Activated naive CD8-positive, alpha-beta T cell treated with anti-CD3 and anti-CD28 coated beads, Interleukin-2, amount 10 ng/mL, durations not matched to agents 7 days and 5 days (primary cell): ENCODE measurements around the gene OSBPL3. TPM values are rescaled to one million over a fixed set of nuclear protein-coding genes. Genes with fewer than 3 reads are reported as not detected.

Source experiments
- ATAC-seq: fragments of 150-1000 bp; cut with Tn5 transposase; one replicate; pipeline ENCODE4 v1.10.0; 2021; ENCODE audit warnings: low read depth, moderate library complexity
- POLR2A ChIA-PET: fragments of 350-600 bp; sonication (Branson Sonifier 250); formaldehyde crosslinking; loops from one replicate; lab custom pipeline; 2021; ENCODE audit warnings: antibody characterized with exemption; lab: Charles Lee
- DNase-seq: peaks from one replicate; pipeline ENCODE4 v3.0.0; 2021
- H3K27ac Mint-ChIP-seq: one replicate; pipeline ENCODE4 v1.8.0; 2022; ENCODE audit warnings: mild to moderate bottlenecking, mixed read lengths
- H3K27me3 Mint-ChIP-seq: one replicate; pipeline ENCODE4 v1.8.0; 2022; ENCODE audit warnings: mild to moderate bottlenecking, moderate library complexity, mixed read lengths
- H3K36me3 Mint-ChIP-seq: one replicate; pipeline ENCODE4 v1.8.0; 2021; ENCODE audit warnings: mild to moderate bottlenecking, mixed read lengths
- H3K4me1 Mint-ChIP-seq: one replicate; pipeline ENCODE4 v1.8.0; 2021; ENCODE audit warnings: mixed read lengths
- H3K4me3 Mint-ChIP-seq: one replicate; pipeline ENCODE4 v1.8.0; 2022; ENCODE audit warnings: mild to moderate bottlenecking, moderate library complexity, mixed read lengths
- H3K9me3 Mint-ChIP-seq: one replicate; pipeline ENCODE4 v1.8.0; 2021; ENCODE audit warnings: mixed read lengths
- total RNA-seq, 2 experiments: library from RNA; stranded (reverse); gene quantifications; one replicate each; pipeline ENCODE4 v1.2.3, GENCODE V29; 2021

OSBPL3 gene
- total RNA-seq, 2 experiments from 2014 or later, result 47.8 to 60.1 TPM

DNA sequence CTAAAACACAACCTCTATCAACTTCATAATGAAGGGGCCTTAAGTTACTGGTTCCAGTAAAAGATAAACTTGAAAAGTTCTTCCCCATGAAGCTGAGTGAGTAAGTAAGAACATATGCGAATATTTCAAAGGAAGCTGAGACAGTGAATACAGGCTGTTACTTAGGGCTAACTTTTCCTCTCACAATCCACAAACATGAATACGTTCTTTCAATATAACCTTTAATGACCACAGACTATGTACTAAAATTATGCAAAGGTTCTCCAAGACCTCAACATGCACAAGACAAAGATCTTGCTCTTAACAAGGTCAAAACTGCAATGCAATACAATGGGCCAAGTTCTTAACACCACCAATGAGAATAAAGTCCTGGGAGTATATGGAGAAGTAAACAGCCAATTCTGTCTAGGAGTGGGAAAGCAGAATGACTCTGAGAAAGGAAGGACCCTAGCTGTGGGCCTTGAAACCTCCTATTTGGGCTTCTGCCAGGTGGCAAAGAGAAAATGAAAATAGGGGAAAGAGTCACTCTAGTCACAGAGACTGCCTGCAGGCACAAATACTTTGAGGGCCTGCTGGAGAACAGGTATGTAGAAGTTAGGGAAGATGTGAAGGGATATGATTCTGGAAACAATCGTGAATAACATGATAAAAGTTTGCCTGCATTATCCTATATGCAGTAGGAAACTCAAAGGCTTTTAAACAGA lies 43.7 kb downstream of the OSBPL3 start:
- peaks cover 53% of the 10 kb centered on the region for H3K36me3 Mint-ChIP-seq
- no peak for ATAC-seq
- no peak for DNase-seq
- no peak overlapping the region for H3K4me3 Mint-ChIP-seq
- H3K9me3 Mint-ChIP-seq, result peaks cover 7% of the 10 kb centered on the region
- POLR2A ChIA-PET, result no interaction called here
- H3K27ac Mint-ChIP-seq, result no peak overlapping the region
- peaks cover 28% of the 10 kb centered on the region for H3K4me1 Mint-ChIP-seq
- H3K27me3 Mint-ChIP-seq, result no peaks in the 10 kb centered on the region

DNA sequence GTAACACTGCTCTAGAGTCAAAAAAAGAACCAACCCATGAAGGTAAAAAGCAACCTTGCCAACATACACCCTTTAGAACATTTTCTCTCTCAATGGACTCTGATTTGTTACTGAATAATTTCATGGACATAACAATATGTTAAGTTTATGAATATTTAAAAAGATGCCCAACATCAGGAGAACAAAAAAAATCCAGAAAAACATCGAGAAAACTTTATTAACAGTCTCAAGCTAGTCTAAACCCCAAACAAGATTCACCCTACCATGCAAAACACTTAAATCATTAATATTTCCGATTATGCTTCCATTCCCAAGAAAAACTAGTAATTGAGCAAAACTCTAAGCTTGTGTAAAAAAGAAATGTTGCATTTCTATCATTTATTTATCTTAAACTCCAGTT lies 46.7 kb downstream of the OSBPL3 start:
- Mint-ChIP-seq H3K36me3 (peaks cover 54% of the 10 kb centered on the region), H3K4me3 (no peak overlapping the region), H3K4me1 (peaks cover 25% of the 10 kb centered on the region), H3K27me3 (no peaks in the 10 kb centered on the region), H3K9me3 (peaks cover 7% of the 10 kb centered on the region), H3K27ac (no peak overlapping the region)
- ATAC-seq, result no peak
- DNase-seq, result no peak
- POLR2A ChIA-PET, result no interaction called here

DNA sequence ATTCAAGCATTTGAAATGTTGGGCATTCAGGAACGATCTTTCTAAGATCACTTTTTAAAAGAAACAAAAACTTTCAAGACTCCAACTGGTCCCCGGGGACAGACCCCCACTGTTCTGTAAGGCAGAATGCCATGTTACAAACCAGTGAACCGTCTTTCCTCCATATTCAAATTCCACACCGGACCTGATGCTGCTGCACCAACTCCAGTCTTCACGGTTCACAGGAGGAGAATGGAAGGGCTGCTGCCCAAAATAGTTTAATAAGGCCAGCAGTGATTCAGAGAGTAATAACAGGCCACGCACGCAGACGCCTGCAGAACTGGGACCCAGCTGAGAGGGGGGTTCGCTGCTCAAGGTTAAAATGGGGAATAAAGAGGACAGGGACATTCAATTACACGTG lies 47.2 kb downstream of the OSBPL3 start:
- no peak overlapping the region for H3K27ac Mint-ChIP-seq
- POLR2A ChIA-PET, result no interaction called here
- H3K4me3 Mint-ChIP-seq, result no peak overlapping the region
- no peak for DNase-seq
- H3K4me1 Mint-ChIP-seq, result peaks cover 26% of the 10 kb centered on the region
- H3K36me3 Mint-ChIP-seq, result peaks cover 51% of the 10 kb centered on the region
- H3K9me3 Mint-ChIP-seq, result peaks cover 7% of the 10 kb centered on the region
- H3K27me3 Mint-ChIP-seq, result no peaks in the 10 kb centered on the region
- no peak for ATAC-seq

DNA sequence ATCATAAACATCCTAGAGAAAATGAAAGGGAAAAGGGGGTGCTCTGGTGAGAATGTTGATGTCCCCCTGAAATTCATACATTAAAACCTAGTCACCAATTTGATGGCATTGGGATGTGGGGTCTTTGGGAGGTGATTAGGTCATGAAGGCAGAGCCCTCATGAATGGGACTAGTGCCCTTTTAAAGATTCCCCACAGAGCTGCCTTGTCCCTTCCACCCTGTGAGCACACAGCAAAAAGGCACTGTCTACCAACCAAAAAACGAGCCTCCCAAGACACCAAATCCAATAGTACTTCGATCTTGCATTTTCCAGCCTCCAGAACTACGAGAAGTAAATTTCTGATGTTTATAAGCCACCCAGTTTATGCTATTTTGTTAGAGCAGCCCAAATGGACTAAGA lies 47.6 kb downstream of the OSBPL3 start:
- Mint-ChIP-seq H3K4me1 (peaks cover 28% of the 10 kb centered on the region), H3K27ac (no peak overlapping the region), H3K9me3 (peaks cover 5% of the 10 kb centered on the region), H3K4me3 (no peak overlapping the region), H3K36me3 (peaks cover 50% of the 10 kb centered on the region), H3K27me3 (no peaks in the 10 kb centered on the region)
- DNase-seq (no peak), ATAC-seq (no peak)
- POLR2A ChIA-PET, result no interaction called here

DNA sequence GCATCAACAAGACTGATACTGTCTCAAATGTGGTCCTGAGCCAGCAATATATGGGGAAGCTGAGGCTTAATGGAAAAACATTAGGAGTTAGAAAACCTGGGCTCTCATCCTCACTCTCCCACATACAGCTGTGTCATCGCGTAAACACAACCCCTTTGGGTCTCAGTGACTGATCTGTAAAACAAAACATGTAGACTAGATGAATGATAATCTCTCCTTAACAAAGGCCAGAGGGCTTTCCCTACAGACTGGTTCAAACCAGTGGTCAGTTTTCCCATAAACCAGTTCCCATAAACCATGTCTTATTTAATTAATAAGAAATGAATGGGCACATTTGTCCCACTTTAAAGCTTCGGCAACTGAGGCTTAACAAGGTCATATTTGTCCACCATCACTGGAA lies 48.1 kb downstream of the OSBPL3 start:
- H3K4me1 Mint-ChIP-seq, result peaks cover 27% of the 10 kb centered on the region
- POLR2A ChIA-PET, result no interaction called here
- no peak overlapping the region for H3K27ac Mint-ChIP-seq
- H3K4me3 Mint-ChIP-seq, result no peak overlapping the region
- H3K27me3 Mint-ChIP-seq, result no peaks in the 10 kb centered on the region
- ATAC-seq (no peak), DNase-seq (no peak)
- peaks cover 47% of the 10 kb centered on the region for H3K36me3 Mint-ChIP-seq
- peaks cover 4% of the 10 kb centered on the region for H3K9me3 Mint-ChIP-seq

DNA sequence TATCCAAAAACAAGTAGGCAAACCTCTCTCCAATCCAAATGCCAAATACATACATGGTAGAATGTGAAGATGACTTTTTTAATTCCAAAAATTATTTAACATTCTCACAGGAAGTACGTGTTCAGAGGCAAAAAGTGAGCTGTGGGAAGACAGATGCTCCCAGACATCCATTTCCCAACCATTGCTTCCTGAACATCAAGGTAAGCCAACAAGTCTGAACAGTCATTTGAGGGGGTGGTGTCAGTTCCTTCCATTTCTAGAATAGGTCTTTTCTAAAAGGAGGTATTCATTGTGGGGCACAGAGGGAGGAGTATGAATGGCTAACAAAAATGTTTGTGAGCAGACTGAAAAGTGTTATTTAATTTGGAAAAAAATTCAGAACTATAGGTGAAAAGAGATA lies 49.1 kb downstream of the OSBPL3 start:
- H3K36me3 Mint-ChIP-seq, result peaks cover 38% of the 10 kb centered on the region

DNA sequence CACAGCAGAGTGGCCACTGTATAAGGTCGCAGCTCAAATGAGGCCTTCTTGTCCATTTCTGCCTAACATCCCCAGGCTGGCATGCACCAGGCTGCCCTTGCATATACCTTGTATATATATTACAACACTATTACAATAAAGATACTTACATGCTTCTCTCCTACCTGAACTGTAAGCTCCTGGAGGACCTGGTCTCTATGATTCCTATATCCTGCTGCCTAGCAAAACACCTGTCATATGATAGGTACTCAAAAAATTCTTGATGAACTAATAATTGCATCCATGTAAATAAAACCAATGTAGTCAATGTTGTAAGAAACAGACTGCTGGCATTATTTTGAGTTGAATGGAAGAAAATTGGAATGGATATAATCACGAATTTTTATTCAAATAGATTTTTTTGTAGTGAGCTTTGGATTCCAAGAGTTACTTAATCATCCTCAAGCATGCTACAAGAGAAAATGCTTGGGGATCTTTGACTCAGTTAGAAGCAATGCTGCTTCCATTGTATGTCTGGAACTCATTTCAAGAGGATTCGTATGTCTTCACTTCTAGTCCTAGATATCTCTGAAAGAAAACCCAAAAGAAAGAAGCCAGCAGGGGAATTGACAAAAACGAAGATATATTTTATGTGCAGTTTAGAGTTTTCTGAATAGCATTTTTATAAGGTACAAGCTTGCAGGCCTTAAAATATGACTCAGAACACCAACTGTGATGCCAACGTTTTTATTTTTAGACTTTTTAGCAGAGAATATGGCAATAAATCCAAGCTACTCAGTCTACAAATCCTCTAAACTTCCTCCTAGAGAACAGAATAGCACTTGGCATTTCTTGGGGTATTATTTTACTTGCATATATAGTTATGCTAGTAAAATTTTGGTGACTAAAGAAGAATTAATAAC lies 53.1 kb downstream of the OSBPL3 start:
- DNase-seq (no peak), ATAC-seq (no peak)
- Mint-ChIP-seq H3K27ac (no peak overlapping the region), H3K4me3 (no peak overlapping the region), H3K36me3 (peaks cover 23% of the 10 kb centered on the region), H3K9me3 (no peaks in the 10 kb centered on the region), H3K27me3 (no peaks in the 10 kb centered on the region), H3K4me1 (peaks cover 42% of the 10 kb centered on the region)
- POLR2A ChIA-PET, result interaction anchor here (0.8 to 1.6 kb wide), 3 partner anchors 16 to 120 kb away, joined by 3 to 4 read pairs (median 3); no protein-coding TSS in a partner anchor

More for the DNA sequence above, 49.1 kb downstream of the OSBPL3 start:
- H3K9me3 Mint-ChIP-seq, result no peaks in the 10 kb centered on the region
- POLR2A ChIA-PET, result no interaction called here
- H3K27me3 Mint-ChIP-seq, result no peaks in the 10 kb centered on the region
- no peak for ATAC-seq
- H3K27ac Mint-ChIP-seq, result no peak overlapping the region
- peaks cover 17% of the 10 kb centered on the region for H3K4me1 Mint-ChIP-seq
- no peak overlapping the region for H3K4me3 Mint-ChIP-seq
- DNase-seq, result no peak

DNA sequence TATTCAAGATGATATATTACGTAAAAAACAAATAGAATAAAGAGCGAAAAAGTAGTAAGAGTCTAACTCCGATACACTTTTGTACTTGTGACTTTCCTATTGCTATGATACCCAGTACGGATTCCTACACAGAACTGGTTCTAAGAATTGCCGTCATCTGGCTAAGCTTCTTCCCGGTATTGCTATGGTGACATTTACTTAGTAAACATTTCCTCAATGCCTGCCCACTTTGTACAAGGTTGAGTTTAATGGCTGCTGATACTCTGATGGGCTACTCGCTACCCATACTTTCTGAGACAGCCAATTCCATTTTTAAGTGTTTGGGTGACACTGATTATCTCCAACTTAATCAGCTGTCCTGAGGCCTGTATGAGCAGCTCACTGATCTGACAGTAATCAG lies 55.6 kb downstream of the OSBPL3 start:
- peak overlapping the region; percentile 24 for H3K27ac Mint-ChIP-seq
- H3K4me3 Mint-ChIP-seq, result peak overlapping the region; percentile 45
- peak; percentile 16 for ATAC-seq

DNA sequence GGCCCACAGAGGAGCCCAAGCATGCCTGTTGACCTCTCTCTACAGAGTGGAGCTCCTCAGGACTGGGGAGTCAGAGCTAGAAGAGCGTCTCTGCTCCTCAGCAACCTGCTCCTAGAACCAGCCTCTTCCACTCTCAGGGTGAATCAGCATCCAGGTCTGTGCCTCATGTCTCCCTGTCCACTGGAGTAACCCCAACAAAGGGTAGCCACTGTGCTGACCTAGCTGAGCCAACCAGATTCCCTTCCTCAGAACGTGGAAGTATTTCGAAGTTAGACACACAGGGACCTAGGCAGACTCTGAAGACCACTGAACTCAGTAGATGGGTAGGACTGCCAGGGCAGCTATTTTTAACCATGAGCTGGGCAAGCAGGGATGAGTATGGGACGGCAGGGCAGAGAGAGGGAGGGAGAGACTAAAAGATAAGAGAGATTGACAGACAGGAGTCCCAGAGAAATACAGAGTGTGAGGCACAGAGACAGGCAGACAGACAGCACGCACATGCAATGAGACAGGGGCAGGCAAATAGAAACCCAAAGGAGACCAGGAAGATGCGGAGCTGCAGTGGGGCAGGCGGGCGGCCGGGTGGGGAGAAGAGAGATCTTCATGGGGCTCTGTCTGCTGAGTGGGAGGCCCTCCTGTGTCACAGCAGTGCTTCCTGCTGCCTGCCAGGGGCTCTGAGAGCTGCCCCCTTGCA lies 56.7 kb downstream of the OSBPL3 start:
- POLR2A ChIA-PET, result interaction anchor here (1.0 to 3.0 kb wide), 3 partner anchors 12 to 41 kb away, joined by 3 to 15 read pairs (median 3); no protein-coding TSS in a partner anchor
- Mint-ChIP-seq H3K4me3 (peak overlapping the region; percentile 43), H3K27me3 (no peaks in the 10 kb centered on the region), H3K36me3 (peaks cover 15% of the 10 kb centered on the region), H3K9me3 (no peaks in the 10 kb centered on the region), H3K4me1 (peaks cover 69% of the 10 kb centered on the region), H3K27ac (peak overlapping the region; percentile 80)
- ATAC-seq (no peak), DNase-seq (no peak)

More for the DNA sequence above, 55.6 kb downstream of the OSBPL3 start:
- peaks cover 7% of the 10 kb centered on the region for H3K36me3 Mint-ChIP-seq
- no peak for DNase-seq
- POLR2A ChIA-PET, result interaction anchor here (0.5 to 3.0 kb wide), 4 partner anchors 13 to 127 kb away, joined by 3 to 15 read pairs (median 6); partner anchors contain the start of gene OSBPL3
- peaks cover 59% of the 10 kb centered on the region for H3K4me1 Mint-ChIP-seq
- no peaks in the 10 kb centered on the region for H3K9me3 Mint-ChIP-seq
- no peaks in the 10 kb centered on the region for H3K27me3 Mint-ChIP-seq

DNA sequence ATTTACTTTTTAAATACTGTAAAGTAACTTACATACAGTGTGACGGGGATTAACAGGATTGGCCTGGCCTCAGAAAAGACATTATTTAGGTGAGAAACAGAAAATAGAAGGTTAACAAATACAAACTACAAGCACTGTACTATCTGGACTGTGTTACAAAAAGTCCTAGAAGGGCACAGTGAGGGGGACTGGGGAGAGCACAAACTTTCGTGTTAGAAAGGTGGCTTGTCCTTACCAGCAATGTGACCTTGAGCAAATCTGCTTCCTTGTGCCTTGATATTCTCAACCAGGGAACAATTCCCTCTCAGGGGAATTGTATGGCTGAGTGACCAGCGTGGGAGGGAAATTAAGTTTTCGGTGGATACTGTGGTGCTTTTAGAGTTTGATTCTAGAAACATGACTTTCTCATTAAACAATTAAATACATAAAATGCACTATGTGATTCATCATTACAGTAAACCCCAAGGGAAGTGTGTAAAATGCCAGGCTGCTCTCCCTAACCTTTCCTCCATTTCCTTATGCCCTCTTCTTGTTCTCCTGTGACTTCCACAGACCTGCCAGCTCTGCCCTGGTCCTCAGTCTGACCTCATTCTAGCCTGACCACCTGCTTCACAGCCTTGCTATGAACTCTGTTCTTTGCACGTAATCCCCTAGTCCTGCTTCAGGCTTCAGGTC lies 57.7 kb downstream of the OSBPL3 start:
- POLR2A ChIA-PET, result interaction anchor here (1.0 to 3.0 kb wide), 2 partner anchors 11 to 13 kb away, joined by 3 to 15 read pairs; no protein-coding TSS in a partner anchor
- Mint-ChIP-seq H3K4me3 (peak overlapping the region; percentile 32), H3K27ac (peak overlapping the region; percentile 95), H3K4me1 (peaks cover 75% of the 10 kb centered on the region), H3K27me3 (no peaks in the 10 kb centered on the region), H3K36me3 (peaks cover 16% of the 10 kb centered on the region), H3K9me3 (no peaks in the 10 kb centered on the region)
- DNase-seq (no peak), ATAC-seq (no peak)

DNA sequence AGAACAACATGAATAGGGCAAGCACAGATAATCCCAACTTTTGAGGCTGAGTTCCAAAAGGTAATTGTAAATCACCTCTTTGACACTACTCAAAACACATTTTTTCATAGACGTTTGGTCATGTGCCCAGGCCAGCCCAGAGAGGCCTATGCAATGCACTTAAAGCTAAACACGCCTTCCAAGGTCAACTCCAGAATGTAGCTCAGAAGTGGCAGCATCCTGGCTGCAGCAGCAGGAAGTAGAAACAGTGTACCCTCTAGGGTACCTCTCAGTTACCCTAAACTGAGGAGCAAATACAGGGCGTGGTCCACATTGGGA lies 58.7 kb downstream of the OSBPL3 start:
- Mint-ChIP-seq H3K36me3 (peaks cover 23% of the 10 kb centered on the region), H3K4me1 (peaks cover 80% of the 10 kb centered on the region), H3K27ac (peak overlapping the region; percentile 95), H3K9me3 (no peaks in the 10 kb centered on the region), H3K4me3 (peak overlapping the region; percentile 73), H3K27me3 (no peaks in the 10 kb centered on the region)
- DNase-seq (peak; percentile 42), ATAC-seq (peak; percentile 67)
- POLR2A ChIA-PET, result interaction anchor here (1.0 to 1.5 kb wide), 5 partner anchors 11 to 100 kb away, joined by 3 to 12 read pairs (median 6); partner anchors contain the start of gene OSBPL3

DNA sequence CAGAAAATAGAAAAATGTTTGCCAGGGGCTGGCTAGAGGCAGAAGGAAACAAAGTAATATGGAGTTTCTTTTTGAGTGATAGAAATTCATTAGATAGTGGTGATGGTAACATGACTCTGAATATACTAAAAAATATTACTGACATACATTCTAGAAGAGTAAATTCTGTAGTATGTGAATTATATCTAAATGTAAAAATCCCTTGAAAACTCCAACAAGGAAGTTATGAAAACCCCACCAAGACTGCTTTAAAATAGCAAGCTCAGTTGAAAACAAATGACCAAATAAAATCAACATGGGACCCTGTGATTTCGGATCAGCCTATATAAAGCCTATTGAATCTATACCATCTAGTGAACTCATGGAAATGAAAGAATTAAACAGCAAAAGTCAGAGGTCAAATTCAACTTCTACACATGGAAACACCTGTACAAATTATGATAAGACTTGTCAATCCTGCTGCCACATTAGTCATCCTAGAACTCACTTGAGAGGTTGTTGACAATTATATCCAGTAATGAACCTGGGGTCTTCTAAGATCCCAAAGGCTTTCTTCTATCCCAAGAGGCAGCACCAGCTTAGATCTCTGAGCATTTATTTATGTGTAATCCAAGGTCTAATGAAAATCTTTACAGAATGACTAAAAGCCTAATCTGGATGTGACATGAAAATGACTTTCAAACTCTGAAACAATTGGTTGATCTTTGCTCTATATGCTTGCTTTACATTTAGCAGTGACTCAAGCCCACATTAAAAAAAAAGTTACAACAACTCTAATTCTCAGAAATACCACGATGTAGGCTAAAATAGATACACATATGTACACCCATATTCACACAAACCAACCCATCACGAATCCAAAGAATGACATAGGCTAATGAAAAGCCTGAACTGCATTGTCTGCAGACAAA lies 59.3 kb downstream of the OSBPL3 start:
- H3K36me3 Mint-ChIP-seq, result peaks cover 29% of the 10 kb centered on the region
- DNase-seq (no peak), ATAC-seq (peak; percentile 78)
- H3K9me3 Mint-ChIP-seq, result no peaks in the 10 kb centered on the region
- H3K4me1 Mint-ChIP-seq, result peaks cover 84% of the 10 kb centered on the region
- no peaks in the 10 kb centered on the region for H3K27me3 Mint-ChIP-seq
- peak overlapping the region; percentile 73 for H3K4me3 Mint-ChIP-seq
- H3K27ac Mint-ChIP-seq, result peak overlapping the region; percentile 95
- POLR2A ChIA-PET, result interaction anchor here (1.0 to 1.5 kb wide), 5 partner anchors 10 to 99 kb away, joined by 3 to 12 read pairs (median 6); partner anchors contain the start of gene OSBPL3
